GM12878 (cell line): ENCODE measurements around the gene UBR3. TPM values are rescaled to one million over a fixed set of nuclear protein-coding genes. Genes with fewer than 3 reads are reported as not detected.

ENCODE experiments used
- ATAC-seq: fragments of 200-7000 bp; cut with Tn5 transposase; 3 replicates; pipeline ENCODE4 v1.9.1; 2020; ENCODE audit warnings: mild to moderate bottlenecking, moderate library complexity
- Bru-seq: library from RNA; stranded (reverse); fragments of 400-500 nt; gene quantifications from one replicate; lab custom pipeline; 2021; lab: Mats Ljungman, UMichigan
- BruChase-seq, 2 experiments: library from RNA; stranded (reverse); fragments of 400-500 nt; gene quantifications; one replicate each; lab custom pipeline; 2021; lab: Mats Ljungman, UMichigan
- BruUV-seq: library from RNA; stranded (reverse); fragments of 400-500 nt; replicated peaks from 2 replicates; lab custom pipeline; 2021; lab: Mats Ljungman, UMichigan
- CTCF ChIA-PET: fragments of 300-600 bp; sonication (Branson Sonifier 250); formaldehyde crosslinking; extraction: SDS; loops from one replicate; lab custom pipeline; 2021; ENCODE audit warnings: inconsistent platforms; lab: Yijun Ruan, JAX
- POLR2A ChIA-PET: fragments of 350-600 bp; formaldehyde crosslinking; extraction: SDS; loops from one replicate; lab custom pipeline; 2021; ENCODE audit warnings: inconsistent platforms; lab: Charles Lee
- RAD21 ChIA-PET: fragments of 300-600 bp; sonication (Branson Sonifier 250); formaldehyde crosslinking; loops from one replicate; lab custom pipeline; 2023; ENCODE audit warnings: antibody characterized with exemption; ENCODE audit not compliant: unreplicated experiment; lab: Charles Lee
- SMC1A ChIA-PET: fragments of 300-600 bp; sonication (Branson Sonifier 250); formaldehyde crosslinking; loops from one replicate; lab custom pipeline; 2023; ENCODE audit not compliant: unreplicated experiment, uncharacterized antibody; lab: Charles Lee
- DNase-seq: peaks from one replicate; pipeline ENCODE4 v3.0.0-alpha.2; 2011; ENCODE audit warnings: low read depth, low spot score
- FAIRE-seq: peaks from 3 replicates; lab custom pipeline; 2011; peaks lifted over from hg19 to GRCh38; lab: Jason Lieb, UNC
- H2AFZ ChIP-seq: 2 replicates; pipeline ENCODE4 v1.6.0; 2011; ENCODE audit warnings: low read depth, low read length, control low read depth; ENCODE audit not compliant: control insufficient read depth
- H3K27ac ChIP-seq: 2 replicates; pipeline ENCODE4 v1.5.1; 2011; ENCODE audit warnings: control low read depth; ENCODE audit not compliant: control insufficient read depth, insufficient read depth
- H3K27me3 ChIP-seq, 2 experiments: replicated peaks in 1 of 2; 2 replicates each; pipeline versions ENCODE4 v1.6.0 to v1.6.1; 2011; ENCODE audit warnings: low read length in 1 of 2; ENCODE audit not compliant: control insufficient read depth in 2 of 2, insufficient read depth in 2 of 2
- H3K36me3 ChIP-seq, 2 experiments: 2 replicates each; pipeline ENCODE4 v1.5.1; 2011; ENCODE audit warnings: low read length in 1 of 2; ENCODE audit not compliant: control insufficient read depth in 2 of 2, insufficient read depth in 2 of 2
- H3K4me1 ChIP-seq: 2 replicates; pipeline ENCODE4 v1.6.1; 2011; ENCODE audit warnings: mild to moderate bottlenecking, low read length, moderate library complexity, mixed read lengths; ENCODE audit not compliant: control insufficient read depth, insufficient read depth
- H3K4me2 ChIP-seq: 2 replicates; pipeline ENCODE4 v1.6.0; 2011; ENCODE audit warnings: control low read depth; ENCODE audit not compliant: control insufficient read depth, insufficient read depth
- H3K4me3 ChIP-seq: fragments of 200-600 bp; sonication (generic); 2 replicates; pipeline ENCODE4 v1.5.1; 2016
- H3K79me2 ChIP-seq: 2 replicates; pipeline ENCODE4 v1.6.0; 2011; ENCODE audit warnings: low read length; ENCODE audit not compliant: control insufficient read depth, insufficient read depth
- H3K9ac ChIP-seq: 2 replicates; pipeline ENCODE4 v1.8.0; 2011; ENCODE audit warnings: low read length, control low read depth, mixed read lengths; ENCODE audit not compliant: control insufficient read depth, insufficient read depth
- H3K9me3 ChIP-seq: replicated peaks from 3 replicates; pipeline ENCODE4 v1.5.1; 2011; ENCODE audit warnings: mild to moderate bottlenecking, low read length; ENCODE audit not compliant: control insufficient read depth, insufficient read depth
- H4K20me1 ChIP-seq: 2 replicates; pipeline ENCODE4 v1.6.0; 2011; ENCODE audit not compliant: control insufficient read depth, insufficient read depth
- BACH1 ChIP-seq: fragments of 450-650 bp; IDR thresholded peaks from 2 replicates; pipeline ENCODE4 v1.6.1; 2017; ENCODE audit warnings: mild to moderate bottlenecking, borderline replicate concordance
- BHLHE40 ChIP-seq, 2 experiments: fragments of 450-650 bp in 1 of 2; IDR thresholded peaks; 2 replicates each; pipeline ENCODE4 v1.6.1; 2011 to 2017; ENCODE audit warnings: low read depth in 2 of 2, borderline replicate concordance in 1 of 2, improper control_type of control experiment in 1 of 2, low read length in 1 of 2, mild to moderate bottlenecking in 1 of 2
- BRCA1 ChIP-seq: IDR thresholded peaks from 2 replicates; pipeline ENCODE4 v1.6.1; 2011; ENCODE audit warnings: low read depth, low read length, improper control_type of control experiment
- CBFB ChIP-seq: IDR thresholded peaks from 2 replicates; pipeline ENCODE4 v1.6.1; 2016; ENCODE audit warnings: antibody characterized with exemption, low read depth
- ETV6 ChIP-seq, 2 experiments: fragments of 450-650 bp in 1 of 2; IDR thresholded peaks in 1 of 2; conservative IDR thresholded peaks in 1 of 2; 2 replicates each; pipeline ENCODE4 v1.6.1; 2014; ENCODE audit warnings: antibody characterized with exemption in 1 of 2, borderline replicate concordance in 1 of 2, low read depth in 1 of 2, mild to moderate bottlenecking in 1 of 2, moderate library complexity in 1 of 2
- GATAD2B ChIP-seq: fragments of 450-650 bp; conservative IDR thresholded peaks from 2 replicates; pipeline ENCODE4 v1.6.1; 2017; ENCODE audit warnings: low read depth, mild to moderate bottlenecking, moderate library complexity
- IKZF1 ChIP-seq: fragments of 450-650 bp; conservative IDR thresholded peaks from 2 replicates; pipeline ENCODE4 v1.6.1; 2017; ENCODE audit warnings: antibody characterized with exemption, mild to moderate bottlenecking
- LARP7 ChIP-seq: fragments of 450-650 bp; IDR thresholded peaks from 2 replicates; pipeline ENCODE4 v1.6.1; 2017; ENCODE audit warnings: mild to moderate bottlenecking
- NKRF ChIP-seq: fragments of 450-650 bp; conservative IDR thresholded peaks from 2 replicates; pipeline ENCODE4 v1.6.1; 2017; ENCODE audit warnings: mild to moderate bottlenecking, moderate library complexity
- NR2C1 ChIP-seq: fragments of 450-650 bp; IDR thresholded peaks from 2 replicates; pipeline ENCODE4 v1.6.1; 2017; ENCODE audit warnings: antibody characterized with exemption, mild to moderate bottlenecking, moderate library complexity
- RB1 ChIP-seq: fragments of 450-650 bp; formaldehyde crosslinking; IDR thresholded peaks from 2 replicates; pipeline ENCODE4 v1.6.1; 2017; ENCODE audit warnings: mild to moderate bottlenecking, borderline replicate concordance
- TCF12 ChIP-seq: IDR thresholded peaks from 2 replicates; pipeline ENCODE4 v1.6.1; 2011; ENCODE audit warnings: low read depth, mild to moderate bottlenecking, low read length
- TCF3 ChIP-seq: IDR thresholded peaks from 2 replicates; pipeline ENCODE4 v1.6.1; 2012; ENCODE audit warnings: low read depth, mild to moderate bottlenecking, low read length, borderline replicate concordance; ENCODE audit not compliant: insufficient read depth
- WRNIP1 ChIP-seq: IDR thresholded peaks from 2 replicates; pipeline ENCODE4 v1.6.1; 2011; ENCODE audit warnings: low read depth, low read length, improper control_type of control experiment, borderline replicate concordance
- YY1 ChIP-seq: IDR thresholded peaks from 2 replicates; pipeline ENCODE4 v1.6.1; 2011; ENCODE audit warnings: low read depth, mild to moderate bottlenecking, low read length
- WGBS: methylation state at CpG from one replicate; pipeline ENCODE4 v1.1.6; 2016; ENCODE audit warnings: low lambda C conversion rate; ENCODE audit not compliant: insufficient replicate concordance, insufficient coverage; ENCODE audit errors: missing lambda C conversion rate; 5-methylcytosine and 5-hydroxymethylcytosine counted together
- in situ Hi-C: fragments of 300-500 bp; cut with MboI; formaldehyde crosslinking; loops from 9 replicates; pipeline ENCODE4 v1.14.3; 2018; ENCODE audit warnings: mixed read lengths
- intact Hi-C: fragments of 100-400 bp; cut with micrococcal nuclease; formaldehyde crosslinking; loops from one replicate; pipeline ENCODE4 v1.14.2; 2022; ENCODE audit not compliant: unreplicated experiment
- long read RNA-seq, 2 experiments: library from polyadenylated mRNA; unstranded; transcript quantifications; one replicate each; pipeline ENCODE4 v2.0.0, GENCODE V29; 2019 to 2020
- polyA minus RNA-seq, 3 experiments: library from RNA; depleted of rRNA, polyadenylated mRNA; stranded (reverse); fragments of >200 nt; gene quantifications; 2 replicates each; pipeline ENCODE4 v1.2.3, GENCODE V29; 2011
- polyA plus RNA-seq, 11 experiments: library from polyadenylated mRNA; depleted of rRNA in 4 of 11; unstranded in 6 of 11; stranded (reverse) in 5 of 11; fragments of >200 nt; fragmentation: Nextera tagmentation in 4 of 11; fragmentation: Illumina TruSeq in 1 of 11; extraction: Ambion mirVana in 4 of 11; extraction: Trizol in 1 of 11; gene quantifications; 1 replicate in 1 of 11; 2 replicates in 10 of 11; pipeline versions ENCODE4 v1.2.1 to v1.2.3, GENCODE V29; 2011 to 2016; ENCODE audit warnings: inconsistent platforms in 2 of 11, missing spikeins in 2 of 11, low read depth in 1 of 11
- total RNA-seq, 4 experiments: library from RNA; depleted of rRNA in 3 of 4; stranded (reverse); fragments of >200 nt in 3 of 4; fragmentation: Illumina TruSeq in 1 of 4; extraction: Trizol in 1 of 4; gene quantifications; 2 replicates each; pipeline versions ENCODE4 v1.2.1 to v1.2.3, GENCODE V29; 2013 to 2021

The UBR3 gene
- total RNA-seq (2013; cell fraction: nucleolus; rRNA removed), result 92.0 and 101 TPM in 2 replicates
- total RNA-seq (2014; rRNA removed) (14.1 and 15.5 TPM in 2 replicates), total RNA-seq (2014; rRNA removed; fragmentation: Illumina TruSeq; extraction: Trizol) (22.5 and 22.9 TPM in 2 replicates), total RNA-seq (2021) (14.0 and 17.0 TPM in 2 replicates), polyA plus RNA-seq (2011; rRNA removed) (13.7 and 20.0 TPM in 2 replicates), polyA plus RNA-seq (2014; fragmentation: Illumina TruSeq; extraction: Trizol) (14.7 and 17.7 TPM in 2 replicates), polyA plus RNA-seq (2014; fragmentation: Nextera tagmentation; extraction: Ambion mirVana) (1 to 10 TPM; 4.9 to 5.5 TPM), polyA plus RNA-seq (2014; rRNA removed) (7.4 and 7.6 TPM in 2 replicates), polyA plus RNA-seq (2016; fragmentation: Nextera tagmentation; extraction: Ambion mirVana) (1 to 10 TPM; 3.8 to 8.6 TPM), polyA minus RNA-seq (2011; rRNA and poly(A)+ RNA removed) (27.7 and 33.4 TPM in 2 replicates), Bru-seq, nascent RNA (percentile 69 among the genes with signal in this experiment), BruChase-seq, experiment 1, labeled RNA remaining after a 6-hour chase (percentile 73 among the genes with signal in this experiment), BruChase-seq, experiment 2, labeled RNA remaining after a 2-hour chase (percentile 73 among the genes with signal in this experiment)
- polyA plus RNA-seq (2011; ENCODE audit: low read depth), result 5.0 TPM
- polyA plus RNA-seq (2011; cell fraction: cytosol; rRNA removed), result 5.1 and 5.5 TPM in 2 replicates
- 12.5 and 13.9 TPM in 2 replicates for polyA plus RNA-seq (2011; cell fraction: nucleus; rRNA removed)
- 8.1 and 8.2 TPM in 2 replicates for polyA plus RNA-seq (2012)
- polyA minus RNA-seq (2011; cell fraction: cytosol; rRNA and poly(A)+ RNA removed), result 7.5 and 9.9 TPM in 2 replicates
- polyA minus RNA-seq (2011; cell fraction: nucleus; rRNA and poly(A)+ RNA removed), result 32.8 and 50.8 TPM in 2 replicates
- long read RNA-seq, experiment 1, result 0 reads
- long read RNA-seq, experiment 2, partial matches to known transcripts, result 6 of 10 reads
- long read RNA-seq, experiment 2, other reads (novel, unspliced or antisense), result 3 of 10 reads

GRCh38 chr2:169827272-169828140 is at the start of gene UBR3:
Gene UBR3, plus strand, starts transcription at chr2:169827454. Its CDS starts 54 bp downstream, at chr2:169827508.
- RAD21 ChIA-PET, result interaction anchor here (0.6 to 1.9 kb wide), 11 partner anchors 15 to 354 kb away, joined by 3 to 6 read pairs (median 5); no protein-coding TSS in a partner anchor
- TF ChIP-seq NR2C1 (0 out of 2 replicates have a peak, but pooled peaks have one; percentile 8), WRNIP1 (no peak), YY1 (peak; percentile 93), TCF12 (0 out of 2 replicates have a peak, but pooled peaks have one; percentile 31), RB1 (peak; percentile 69; the same call in 1 of the 2 replicates), BHLHE40 (IDR thresholded peaks at IDR 0.05; ENCODE audit: borderline replicate concordance in 1 of 2, low read depth in 2 of 2, low read length in 1 of 2) (peak in 1 of 2 experiments; percentile 50; a peak in 1 of 4 replicates), LARP7 (peak; percentile 95), BACH1 (peak; percentile 88), ETV6 (conservative IDR thresholded peaks at IDR 0.05 in 1 of 2, IDR thresholded peaks at IDR 0.05 in 1 of 2; ENCODE audit: borderline replicate concordance in 1 of 2, low read depth in 1 of 2) (no peak), NKRF (peak; percentile 80), CBFB (peak; percentile 65; the same call in 1 of the 2 replicates), IKZF1 (peak; percentile 94), GATAD2B (peak; percentile 90), TCF3 (0 out of 2 replicates have a peak, but pooled peaks have one; percentile 12), BRCA1 (peak; percentile 90)

More at GRCh38 chr2:169827272-169828140, at the start of gene UBR3:
- Histone ChIP-seq H3K27ac (peak within 1 kb of the TSS; percentile 52; the same call in 1 of the 2 replicates), H3K9ac (peak within 1 kb of the TSS; percentile 66; the same call in 1 of the 2 replicates), H3K36me3 (no peaks in the 10 kb centered on the region), H3K4me1 (peaks cover 10% of the 10 kb centered on the region; the same call in 1 of the 2 replicates), H3K27me3 (no peaks in the 10 kb centered on the region), H3K4me3 (peak within 1 kb of the TSS; percentile 95), H2AFZ (peak within 1 kb of the TSS; percentile 73), H3K4me2 (peak within 1 kb of the TSS; percentile 89), H3K79me2 (peaks cover 61% of the 10 kb centered on the region), H4K20me1 (peaks cover 2% of the 10 kb centered on the region; the same call in 1 of the 2 replicates), H3K9me3 (no peaks in the 10 kb centered on the region)
- in situ Hi-C loops, result no loop called here
- no TSS peak for BruUV-seq
- ATAC-seq, result peak; percentile 80
- WGBS, result 2% methylated on average over 77 of the region's 104 CpGs
- SMC1A ChIA-PET, result interaction anchor here (0.5 to 3.0 kb wide), 9 partner anchors 9 to 375 kb away, joined by 3 to 13 read pairs (median 3); no protein-coding TSS in a partner anchor
- peak; percentile 57 for DNase-seq
- peak; percentile 81 for FAIRE-seq
- POLR2A ChIA-PET, result interaction anchor here (0.6 to 1.4 kb wide), 6 partner anchors 25 to 243 kb away, joined by 3 to 5 read pairs (median 4); partner anchors contain the start of gene PPIG
- CTCF ChIA-PET, result interaction anchor here (0.6 to 3.1 kb wide), 13 partner anchors 8 to 1046 kb away, joined by 3 to 20 read pairs (median 4); no protein-coding TSS in a partner anchor
- intact Hi-C loops, result loop anchor here (10.0 kb wide), 1 partner anchor 397 kb away; no protein-coding TSS in a partner anchor
